ACC112 (cell line): ENCODE measurements around the gene FRG2.
"Not testable (repeated sequence)": the region's sequence is repeated elsewhere in the genome, so short reads cannot be mapped to it uniquely, and the experiment has no call there.

Experiments used
- H2AFZ ChIP-seq: fragments of 200-600 bp; sonication (generic); one replicate; pipeline ENCODE4 v1.6.0; 2017; ENCODE audit warnings: antibody characterized with exemption, low read length; ENCODE audit not compliant: unreplicated experiment
- H3K27ac ChIP-seq: fragments of 200-600 bp; sonication (generic); 2 replicates; pipeline ENCODE4 v1.5.1; 2014; ENCODE audit warnings: low read depth, mild to moderate bottlenecking, antibody characterized with exemption, low read length, moderate library complexity
- H3K27me3 ChIP-seq: fragments of 200-600 bp; sonication (generic); 2 replicates; pipeline ENCODE4 v1.6.1; 2014; ENCODE audit warnings: mild to moderate bottlenecking, antibody characterized with exemption, low read length, moderate library complexity, mixed read lengths; ENCODE audit not compliant: insufficient read depth
- H3K36me3 ChIP-seq: fragments of 200-600 bp; sonication (generic); 2 replicates; pipeline ENCODE4 v1.6.1; 2016; ENCODE audit warnings: mild to moderate bottlenecking, antibody characterized with exemption, low read length, moderate library complexity, mixed read lengths; ENCODE audit not compliant: insufficient read depth
- H3K4me1 ChIP-seq: fragments of 200-600 bp; sonication (generic); one replicate; pipeline ENCODE4 v1.6.1; 2016; ENCODE audit warnings: low read length, mixed read lengths; ENCODE audit not compliant: insufficient read depth, unreplicated experiment, control insufficient read depth
- H3K4me3 ChIP-seq: fragments of 200-600 bp; sonication (generic); 2 replicates; pipeline ENCODE4 v1.5.1; 2014; ENCODE audit warnings: mild to moderate bottlenecking, low read depth, low read length
- H3K79me2 ChIP-seq: fragments of 200-600 bp; sonication (generic); one replicate; pipeline ENCODE4 v1.6.0; 2016; ENCODE audit warnings: low read length; ENCODE audit not compliant: control insufficient read depth, unreplicated experiment, insufficient read depth

FRG2 gene

GRCh38 chr4:190021973-190022372 is 5.1 kb downstream of the FRG2 start:
- H3K4me1 ChIP-seq, H3K27ac ChIP-seq, H3K4me3 ChIP-seq, H3K79me2 ChIP-seq, H2AFZ ChIP-seq, H3K36me3 ChIP-seq: not testable (repeated sequence)
- peaks cover 53% of the 10 kb centered on the region for H3K27me3 ChIP-seq

- Histone ChIP-seq H3K4me3 (no peak overlapping the region), H3K27ac (no peak overlapping the region), H3K4me1 (no peaks in the 10 kb centered on the region), H3K79me2 (no peaks in the 10 kb centered on the region), H3K36me3 (no peaks in the 10 kb centered on the region), H2AFZ (no peak overlapping the region), H3K27me3 (peaks cover 62% of the 10 kb centered on the region)
These were observed 6.0 kb downstream of the FRG2 start for GRCh38 chr4:190020790-190021717.

- not testable (repeated sequence) for H3K36me3 ChIP-seq, H3K27ac ChIP-seq, H3K4me1 ChIP-seq, H3K4me3 ChIP-seq, H3K79me2 ChIP-seq, H2AFZ ChIP-seq
- H3K27me3 ChIP-seq, result peaks cover 73% of the 10 kb centered on the region
These were observed 7.1 kb downstream of the FRG2 start for GRCh38 chr4:190019859-190020463.

GRCh38 chr4:190019023-190019858 is 7.8 kb downstream of the FRG2 start:
- Histone ChIP-seq H3K27ac (no peak overlapping the region), H3K4me1 (no peaks in the 10 kb centered on the region), H2AFZ (no peak overlapping the region), H3K36me3 (no peaks in the 10 kb centered on the region), H3K4me3 (no peak overlapping the region), H3K27me3 (peaks cover 80% of the 10 kb centered on the region), H3K79me2 (no peaks in the 10 kb centered on the region)

DNA sequence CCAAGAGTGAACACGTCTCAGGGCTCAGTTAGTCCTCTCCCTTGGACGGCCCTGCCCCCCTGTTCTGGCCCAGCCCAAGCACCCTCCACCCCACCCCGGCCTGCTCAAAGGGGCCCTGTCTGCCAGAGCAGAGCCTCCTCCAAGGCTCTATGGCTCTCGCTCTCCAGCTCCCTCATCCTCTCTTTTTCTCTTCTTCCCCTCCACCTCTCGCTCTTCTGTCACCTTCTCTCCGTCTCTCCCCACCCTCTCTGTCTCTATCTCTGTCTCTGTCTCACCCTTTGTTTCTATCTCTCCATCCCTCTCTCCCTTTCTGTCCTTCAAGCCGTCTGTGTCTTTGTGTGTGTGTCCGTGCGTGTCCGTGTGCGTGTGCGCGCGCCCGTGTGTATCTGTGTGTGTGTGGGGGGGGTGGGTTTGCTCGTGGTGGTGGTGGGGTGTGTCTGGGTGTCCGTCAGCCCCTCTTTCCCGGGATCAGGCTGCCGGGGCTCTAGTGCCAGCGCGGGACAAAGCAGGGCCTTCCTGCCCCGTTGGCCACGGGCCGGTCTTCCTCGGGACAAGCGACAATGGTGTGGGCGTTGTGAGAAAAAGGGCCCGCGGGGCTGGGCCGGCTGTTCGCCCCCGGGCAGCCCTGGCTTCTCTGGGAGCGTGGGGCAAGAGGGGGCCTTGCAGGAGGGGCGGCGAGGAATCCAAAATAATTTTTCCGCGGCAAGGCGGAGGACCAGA is 8.7 kb downstream of the FRG2 start:
- H2AFZ ChIP-seq, result no peak overlapping the region
- no peaks in the 10 kb centered on the region for H3K36me3 ChIP-seq
- H3K27me3 ChIP-seq, result peaks cover 83% of the 10 kb centered on the region
- H3K27ac ChIP-seq, result no peak overlapping the region
- no peaks in the 10 kb centered on the region for H3K79me2 ChIP-seq
- no peaks in the 10 kb centered on the region for H3K4me1 ChIP-seq
- H3K4me3 ChIP-seq, result no peak overlapping the region

DNA sequence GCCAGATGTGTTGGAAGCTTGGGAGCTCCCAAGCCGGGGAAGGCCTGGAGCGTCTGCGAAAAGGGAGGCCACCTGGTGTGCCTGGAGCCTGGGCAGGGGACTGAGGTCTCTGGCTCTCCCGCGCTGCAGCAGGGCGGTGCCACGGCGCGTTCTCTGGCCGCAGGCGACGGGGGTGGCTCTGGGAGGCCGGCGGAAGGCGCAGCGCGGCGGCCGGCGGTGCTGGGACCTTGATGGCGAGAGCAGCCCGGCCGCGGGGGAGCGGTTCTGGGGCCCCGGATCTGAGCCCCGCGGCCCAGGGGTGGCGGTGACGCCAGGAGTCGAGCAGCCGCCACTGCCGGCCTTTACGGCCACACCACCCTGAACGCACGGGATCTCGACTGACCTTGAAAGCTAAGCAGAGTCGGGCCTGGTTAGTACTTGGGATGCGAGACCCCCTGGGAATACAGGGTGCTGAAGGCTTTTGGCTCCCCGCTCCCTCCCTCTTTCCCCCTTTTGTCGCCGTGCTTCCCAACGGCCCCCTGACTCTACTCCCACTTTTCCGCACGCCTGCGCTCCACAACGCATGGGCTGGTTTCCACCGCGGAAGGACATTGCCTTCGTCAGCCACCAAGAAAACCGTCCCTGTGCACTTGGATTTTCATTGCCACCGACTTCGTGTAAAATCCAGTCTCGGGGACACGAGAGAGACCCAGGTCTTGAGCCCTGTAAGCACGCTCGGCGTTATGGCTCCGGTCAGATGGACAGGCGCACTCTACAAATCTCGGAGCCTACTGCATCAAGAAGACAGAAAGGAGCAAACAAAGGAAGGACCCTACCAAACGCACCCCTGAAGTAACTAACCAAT is 9.5 kb downstream of the FRG2 start:
- no peaks in the 10 kb centered on the region for H3K79me2 ChIP-seq
- H3K27ac ChIP-seq, result no peak overlapping the region
- H3K27me3 ChIP-seq, result peaks cover 80% of the 10 kb centered on the region
- H3K36me3 ChIP-seq, result no peaks in the 10 kb centered on the region
- H2AFZ ChIP-seq, result no peak overlapping the region
- no peak overlapping the region for H3K4me3 ChIP-seq
- H3K4me1 ChIP-seq, result no peaks in the 10 kb centered on the region

DNA sequence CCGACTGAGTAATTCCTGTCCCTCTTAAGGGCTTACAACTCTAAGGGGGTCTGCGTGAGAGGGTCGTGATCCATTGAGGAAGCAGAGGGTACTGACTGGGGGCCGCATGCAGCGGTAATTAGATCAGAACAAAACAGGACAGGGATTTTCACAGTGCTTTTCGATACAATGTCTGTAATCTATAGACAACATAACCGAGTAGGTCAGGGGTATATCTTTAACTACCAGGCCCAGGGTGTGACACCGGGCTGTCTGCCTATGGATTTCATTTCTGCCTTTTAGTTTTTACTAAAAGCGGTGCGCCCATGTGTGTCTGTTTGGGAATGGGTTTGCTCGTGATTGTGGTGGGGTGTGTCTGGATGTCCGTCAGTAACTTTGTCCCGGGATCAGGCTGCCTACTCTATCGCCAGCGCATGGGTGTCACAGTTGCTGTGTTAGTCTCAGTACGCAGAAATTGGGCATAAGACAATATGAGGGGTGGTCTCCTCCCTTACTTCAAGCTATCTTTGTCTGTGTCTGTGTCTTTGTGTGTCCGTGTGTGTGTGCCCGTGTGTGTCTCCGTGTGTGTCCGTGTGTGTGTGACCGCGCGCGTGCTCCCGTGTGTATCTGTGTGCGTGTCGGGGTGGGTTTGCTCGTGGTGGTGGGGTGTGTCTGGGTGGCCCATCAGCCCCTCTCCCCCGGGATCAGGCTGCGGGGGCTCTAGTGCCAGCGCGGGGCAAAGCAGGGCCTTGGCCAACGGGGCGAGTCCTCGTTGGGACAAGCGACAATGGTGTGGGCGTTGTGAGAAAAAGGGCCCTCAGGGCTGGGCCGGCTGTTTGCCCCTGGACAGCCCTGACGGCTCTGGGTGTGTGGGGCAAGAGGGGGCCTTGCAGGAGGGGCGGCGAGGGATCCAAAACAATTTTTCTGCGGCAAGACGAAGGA is 10.4 kb downstream of the FRG2 start:
- Histone ChIP-seq H3K79me2 (no peaks in the 10 kb centered on the region), H3K36me3 (no peaks in the 10 kb centered on the region), H3K4me3 (no peak overlapping the region), H3K27me3 (peaks cover 79% of the 10 kb centered on the region), H3K4me1 (no peaks in the 10 kb centered on the region), H3K27ac (no peak overlapping the region), H2AFZ (no peak overlapping the region)

- H3K4me3 ChIP-seq, result peak overlapping the region; percentile 66; the same call in 1 of the 2 replicates
- H3K4me1 ChIP-seq, result no peaks in the 10 kb centered on the region
- H3K27me3 ChIP-seq, result peaks cover 72% of the 10 kb centered on the region
- H3K36me3 ChIP-seq, result no peaks in the 10 kb centered on the region
- no peak overlapping the region for H3K27ac ChIP-seq
- H3K79me2 ChIP-seq, result no peaks in the 10 kb centered on the region
- H2AFZ ChIP-seq, result no peak overlapping the region
These were observed 11.3 kb downstream of the FRG2 start for GRCh38 chr4:190015538-190016368.
